ENCODE data around the gene SIVA1. TPM values are rescaled to one million over a fixed set of nuclear protein-coding genes. Genes with fewer than 3 reads are reported as not detected.

Gene SIVA1
- total and polyA plus RNA-seq, 2 of the 4 experiments (the other 2 are of a cell fraction): 166 to 184 TPM

DNA sequence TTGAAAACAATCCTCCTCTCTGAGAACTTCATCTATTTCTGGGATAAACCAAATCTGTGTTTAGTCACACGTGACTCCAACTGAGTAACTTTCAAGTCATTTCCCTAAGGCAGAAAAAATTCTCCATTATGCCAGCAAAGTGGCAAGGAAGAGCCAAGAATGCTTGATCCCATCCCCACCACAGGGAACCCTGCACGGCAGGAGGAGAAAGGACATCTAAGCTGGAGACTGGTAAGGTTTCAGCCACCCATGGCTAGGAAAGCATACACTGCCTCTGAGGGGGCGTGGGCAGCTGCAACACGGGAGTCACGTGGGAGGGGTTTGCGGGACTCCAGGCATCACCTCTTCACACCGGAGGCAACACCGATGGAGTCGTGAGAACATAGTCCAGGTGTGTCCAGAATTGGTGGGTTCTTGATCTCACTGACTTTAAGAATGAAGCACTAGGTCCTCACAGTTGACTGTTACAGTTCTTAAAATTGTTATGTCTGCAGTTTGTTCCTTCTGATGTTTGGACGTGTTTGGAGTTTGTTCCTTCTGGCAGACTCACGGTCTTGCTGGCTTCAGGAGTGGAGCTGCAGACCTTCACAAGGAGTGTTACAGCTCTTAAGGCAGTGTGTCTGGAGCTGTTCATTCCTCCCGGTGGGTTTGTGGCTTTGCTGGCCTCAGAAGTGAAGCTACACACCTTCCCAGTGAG lies 2.7 kb upstream of the SIVA1 start:
- no TSS peak for BruUV-seq (replicated peaks)
- Histone ChIP-seq H4K5ac (ENCODE audit: low read depth, low read length) (peak overlapping the region; percentile 5; the same call in 1 of the 2 replicates), H3K27ac (ENCODE audit: insufficient read depth, low read length) (peak overlapping the region; percentile 64)

More for the DNA sequence above, 2.7 kb upstream of the SIVA1 start:
- H3K14ac ChIP-seq (replicated peaks; ENCODE audit: low read depth, low read length): peak overlapping the region; percentile 67
- H2AK5ac ChIP-seq (ENCODE audit: low read depth, low read length): peak overlapping the region; percentile 61
- intact Hi-C loops (cut with micrococcal nuclease) (no loop called here), in situ Hi-C loops (cut with MboI; ENCODE audit: low sequenced_read_pairs) (no loop called here), dilution Hi-C loops (cut with HindIII; ENCODE audit: low sequenced_read_pairs, unreplicated experiment) (no loop called here)
- peaks cover 33% of the 10 kb centered on the region for H3K4me1 ChIP-seq (ENCODE audit: control insufficient read depth, insufficient read depth, low read length)
- ChIA-PET CTCF (no interaction called here), POLR2A (ENCODE audit: unreplicated experiment) (no interaction called here)
- peak overlapping the region; percentile 19; the same call in 1 of the 2 replicates for H4K91ac ChIP-seq (ENCODE audit: insufficient read depth, low read depth, low read length)
- no peaks in the 10 kb centered on the region for H3K9me3 ChIP-seq (ENCODE audit: control insufficient read depth, insufficient read depth, low read length)
- peak overlapping the region; percentile 3; the same call in 1 of the 2 replicates for H3K18ac ChIP-seq (ENCODE audit: low read depth, low read length)
- no peak overlapping the region for H3K9ac ChIP-seq (ENCODE audit: low read depth, low read length)
- H3K36me3 ChIP-seq (ENCODE audit: control insufficient read depth, insufficient read depth, low read length): peaks cover under 1% of the 10 kb centered on the region; the same call in 1 of the 2 replicates
- peak; percentile 48 for DNase-seq
- peak overlapping the region; percentile 11 to 80; a peak in 2 of 4 replicates for H4K8ac ChIP-seq (ENCODE audit: low read depth in 2 of 2, low read length in 2 of 2)
- H3K4me3 ChIP-seq (ENCODE audit: insufficient read depth, low read depth, low read length): no peak overlapping the region
- peak overlapping the region; percentile 71; the same call in 1 of the 2 replicates for H2BK20ac ChIP-seq (ENCODE audit: low read depth, low read length)
- TF ChIP-seq, protein P1, sequence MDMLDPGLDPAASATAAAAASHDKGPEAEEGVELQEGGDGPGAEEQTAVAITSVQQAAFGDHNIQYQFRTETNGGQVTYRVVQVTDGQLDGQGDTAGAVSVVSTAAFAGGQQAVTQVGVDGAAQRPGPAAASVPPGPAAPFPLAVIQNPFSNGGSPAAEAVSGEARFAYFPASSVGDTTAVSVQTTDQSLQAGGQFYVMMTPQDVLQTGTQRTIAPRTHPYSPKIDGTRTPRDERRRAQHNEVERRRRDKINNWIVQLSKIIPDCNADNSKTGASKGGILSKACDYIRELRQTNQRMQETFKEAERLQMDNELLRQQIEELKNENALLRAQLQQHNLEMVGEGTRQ (IDR thresholded peaks at IDR 0.05; ENCODE audit: low read depth, low read length): peak; percentile 56
- no peak for TF ChIP-seq SMC3 (IDR thresholded peaks at IDR 0.05; ENCODE audit: low read depth, low read length)
- no peak for TF ChIP-seq MAFK (IDR thresholded peaks at IDR 0.05; ENCODE audit: low read depth, low read length)
- no peak for TF ChIP-seq CEBPB (IDR thresholded peaks at IDR 0.05; ENCODE audit: low read depth, low read length)
- no peak for TF ChIP-seq RFX5 (IDR thresholded peaks at IDR 0.05; ENCODE audit: low read depth, low read length)
- TF ChIP-seq, protein P2, sequence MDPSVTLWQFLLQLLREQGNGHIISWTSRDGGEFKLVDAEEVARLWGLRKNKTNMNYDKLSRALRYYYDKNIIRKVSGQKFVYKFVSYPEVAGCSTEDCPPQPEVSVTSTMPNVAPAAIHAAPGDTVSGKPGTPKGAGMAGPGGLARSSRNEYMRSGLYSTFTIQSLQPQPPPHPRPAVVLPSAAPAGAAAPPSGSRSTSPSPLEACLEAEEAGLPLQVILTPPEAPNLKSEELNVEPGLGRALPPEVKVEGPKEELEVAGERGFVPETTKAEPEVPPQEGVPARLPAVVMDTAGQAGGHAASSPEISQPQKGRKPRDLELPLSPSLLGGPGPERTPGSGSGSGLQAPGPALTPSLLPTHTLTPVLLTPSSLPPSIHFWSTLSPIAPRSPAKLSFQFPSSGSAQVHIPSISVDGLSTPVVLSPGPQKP (IDR thresholded peaks at IDR 0.05; ENCODE audit: borderline replicate concordance, low read depth, low read length): no peak
- peaks cover 17% of the 10 kb centered on the region for H3K9me1 ChIP-seq (ENCODE audit: insufficient read depth, low read length)
- 0 out of 3 replicates have a peak overlapping the region, but pooled peaks have one; percentile 14 for H2BK15ac ChIP-seq (ENCODE audit: low read depth, low read length)
- H2AFZ ChIP-seq (replicated peaks; ENCODE audit: low read length, poor library complexity): peak overlapping the region; percentile 84
- H3K4ac ChIP-seq (ENCODE audit: low read depth, low read length): peak overlapping the region; percentile 68; the same call in 1 of the 2 replicates
- peaks cover 0 to 19% of the 10 kb centered on the region in 2 experiments; a peak in 2 of 4 replicates for H3K79me1 ChIP-seq (ENCODE audit: low read depth in 1 of 2, low read length in 2 of 2)
- no peak overlapping the region for H3K4me2 ChIP-seq (ENCODE audit: low read depth, low read length)
- 86% methylated on average over 7 of the region's 12 CpGs; no CpG with 5 or more reads in 1 of the 2 experiments for WGBS, 2 experiments (ENCODE audit: extremely low coverage in 2 of 2, insufficient read length in 1 of 2)
- peaks cover 21% of the 10 kb centered on the region for H4K20me1 ChIP-seq (ENCODE audit: insufficient read depth, low read length)
- H3K56ac ChIP-seq (ENCODE audit: extremely low read depth, insufficient read depth, low read length): peak overlapping the region; percentile 38; the same call in 1 of the 2 replicates
- H3K23ac ChIP-seq (ENCODE audit: low read depth, low read length): peak overlapping the region; percentile 48
- peak overlapping the region; percentile 35 for H2AK9ac ChIP-seq (replicated peaks; ENCODE audit: low read depth, low read length, poor library complexity)
- ATAC-seq (ENCODE audit: low read depth): no peak
- no peaks in the 10 kb centered on the region for H3K27me3 ChIP-seq (ENCODE audit: control insufficient read depth, insufficient read depth, low read length)
- H2BK120ac ChIP-seq (ENCODE audit: low read depth, low read length): peak overlapping the region; percentile 72; the same call in 1 of the 2 replicates
- peak overlapping the region; percentile 88 for H2BK5ac ChIP-seq (ENCODE audit: low read depth, low read length, poor library complexity, severe bottlenecking)
